OCI-LY1 (cell line): ENCODE data around the gene CMTR1.

Experiments used
- H2AFZ ChIP-seq: fragments of 200-600 bp; sonication (generic), shearing (Covaris generic); 2 replicates; pipeline ENCODE4 v1.6.0; 2014; ENCODE audit warnings: antibody characterized with exemption, mild to moderate bottlenecking, low read length
- H3F3A ChIP-seq: fragments of 200-600 bp; sonication (generic), shearing (Covaris generic); 2 replicates; pipeline ENCODE4 v1.6.0; 2014; ENCODE audit warnings: mild to moderate bottlenecking, antibody characterized with exemption, low read length, moderate library complexity; ENCODE audit not compliant: insufficient read depth
- H3K27ac ChIP-seq: fragments of 200-600 bp; sonication (generic); 2 replicates; pipeline ENCODE4 v1.5.1; 2014; ENCODE audit warnings: low read length, mixed run types, mild to moderate bottlenecking, low read depth; ENCODE audit not compliant: poor library complexity, severe bottlenecking
- H3K27me3 ChIP-seq: fragments of 200-600 bp; sonication (generic); 2 replicates; pipeline ENCODE4 v1.6.0; 2014; ENCODE audit warnings: antibody characterized with exemption, mild to moderate bottlenecking, low read length, moderate library complexity; ENCODE audit not compliant: insufficient read depth
- H3K36me3 ChIP-seq: fragments of 200-600 bp; sonication (generic); 2 replicates; pipeline ENCODE4 v1.6.1; 2014; ENCODE audit warnings: mild to moderate bottlenecking, antibody characterized with exemption, low read length, moderate library complexity, mixed read lengths; ENCODE audit not compliant: insufficient read depth
- H3K4me1 ChIP-seq: fragments of 200-600 bp; sonication (generic); 2 replicates; pipeline ENCODE4 v1.5.1; 2014; ENCODE audit warnings: mild to moderate bottlenecking, low read length, moderate library complexity; ENCODE audit not compliant: insufficient read depth, severe bottlenecking
- H3K4me2 ChIP-seq: fragments of 200-600 bp; sonication (generic), shearing (Covaris generic); 2 replicates; pipeline ENCODE4 v1.6.1; 2014; ENCODE audit warnings: low read length
- H3K4me3 ChIP-seq: fragments of 200-600 bp; sonication (generic); 2 replicates; pipeline ENCODE4 v1.5.1; 2014; ENCODE audit warnings: low read length, low read depth, mild to moderate bottlenecking, mixed read lengths; ENCODE audit not compliant: poor library complexity, severe bottlenecking
- H3K79me2 ChIP-seq: fragments of 200-600 bp; shearing (Covaris generic); 2 replicates; pipeline ENCODE4 v1.6.1; 2016; ENCODE audit warnings: mixed run types, low read length, mixed read lengths; ENCODE audit not compliant: insufficient read depth
- H3K9ac ChIP-seq: fragments of 200-600 bp; sonication (generic), shearing (Covaris generic); 2 replicates; pipeline ENCODE4 v1.6.1; 2014; ENCODE audit warnings: mild to moderate bottlenecking, low read length, mixed read lengths
- H3K9me2 ChIP-seq: fragments of 200-600 bp; sonication (generic), shearing (Covaris generic); 2 replicates; pipeline ENCODE4 v1.6.1; 2014; ENCODE audit warnings: low read depth, mild to moderate bottlenecking, low read length, mixed read lengths
- H3K9me3 ChIP-seq: fragments of 200-600 bp; shearing (Covaris generic); 2 replicates; pipeline ENCODE4 v1.6.1; 2014; ENCODE audit warnings: low read length, mixed read lengths
- H4K20me1 ChIP-seq: fragments of 200-600 bp; sonication (generic), shearing (Covaris generic); 2 replicates; pipeline ENCODE4 v1.6.0; 2016; ENCODE audit warnings: mild to moderate bottlenecking, low read length; ENCODE audit not compliant: insufficient read depth
- CTCF ChIP-seq: fragments of 200-600 bp; sonication (generic), shearing (Covaris generic); IDR thresholded peaks from 2 replicates; pipeline ENCODE4 v1.5.1; 2017; ENCODE audit warnings: mild to moderate bottlenecking, antibody characterized with exemption, low read length, moderate library complexity, mixed read lengths
- EZH2 ChIP-seq: fragments of 200-600 bp; sonication (generic), shearing (Covaris generic); IDR thresholded peaks from 2 replicates; pipeline ENCODE4 v1.8.0; 2017; ENCODE audit warnings: borderline replicate concordance, mixed run types, mild to moderate bottlenecking, antibody characterized with exemption, low read length, moderate library complexity, mixed read lengths

Gene CMTR1

DNA sequence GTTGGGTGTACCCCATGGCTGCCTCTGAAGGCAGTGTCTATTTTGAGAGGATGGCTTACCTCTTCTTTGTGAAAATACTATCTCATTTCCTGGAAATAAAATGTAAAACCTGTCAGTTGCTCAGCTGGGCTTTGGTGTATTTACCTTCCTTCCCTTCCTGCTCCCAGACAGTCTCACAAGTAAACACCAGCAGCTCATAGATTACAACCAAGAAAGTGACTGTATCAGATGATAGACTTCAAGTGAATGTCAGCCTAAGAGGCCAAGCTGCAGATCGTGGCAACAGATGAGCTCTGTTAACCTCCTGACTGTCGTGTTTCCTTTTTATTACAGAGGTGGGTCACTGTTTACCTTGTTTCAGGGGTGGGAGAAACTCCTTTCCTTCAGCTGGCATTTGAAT lies 41.9 kb upstream of the CMTR1 start:
- no peak overlapping the region for H3K9ac ChIP-seq
- H2AFZ ChIP-seq = no peak overlapping the region
- H3K79me2 ChIP-seq = no peaks in the 10 kb centered on the region
- H3K4me3 ChIP-seq = no peak overlapping the region
- no peak for TF ChIP-seq EZH2
- TF ChIP-seq CTCF = no peak
- no peak overlapping the region for H3K4me2 ChIP-seq
- no peaks in the 10 kb centered on the region for H4K20me1 ChIP-seq
- peaks cover 18% of the 10 kb centered on the region; the same call in 1 of the 2 replicates for H3K36me3 ChIP-seq
- H3F3A ChIP-seq = no peaks in the 10 kb centered on the region
- H3K9me3 ChIP-seq = no peaks in the 10 kb centered on the region
- H3K9me2 ChIP-seq = no peaks in the 10 kb centered on the region
- no peaks in the 10 kb centered on the region for H3K4me1 ChIP-seq
- no peaks in the 10 kb centered on the region for H3K27me3 ChIP-seq
- H3K27ac ChIP-seq = no peak overlapping the region

- no peak overlapping the region for H3K27ac ChIP-seq
- H3K4me3 ChIP-seq = no peak overlapping the region
- H4K20me1 ChIP-seq = no peaks in the 10 kb centered on the region
- no peaks in the 10 kb centered on the region for H3K9me2 ChIP-seq
- TF ChIP-seq CTCF (no peak), EZH2 (no peak)
- H3K79me2 ChIP-seq = no peaks in the 10 kb centered on the region
- no peaks in the 10 kb centered on the region for H3K4me1 ChIP-seq
- no peaks in the 10 kb centered on the region for H3K27me3 ChIP-seq
- H3K4me2 ChIP-seq = no peak overlapping the region
- no peaks in the 10 kb centered on the region for H3K9me3 ChIP-seq
- peaks cover 18% of the 10 kb centered on the region; the same call in 1 of the 2 replicates for H3K36me3 ChIP-seq
- H3K9ac ChIP-seq = no peak overlapping the region
- no peaks in the 10 kb centered on the region for H3F3A ChIP-seq
- no peak overlapping the region for H2AFZ ChIP-seq
Observed at GRCh38 chr6:37392821-37393220, 40.2 kb upstream of the CMTR1 start.

DNA sequence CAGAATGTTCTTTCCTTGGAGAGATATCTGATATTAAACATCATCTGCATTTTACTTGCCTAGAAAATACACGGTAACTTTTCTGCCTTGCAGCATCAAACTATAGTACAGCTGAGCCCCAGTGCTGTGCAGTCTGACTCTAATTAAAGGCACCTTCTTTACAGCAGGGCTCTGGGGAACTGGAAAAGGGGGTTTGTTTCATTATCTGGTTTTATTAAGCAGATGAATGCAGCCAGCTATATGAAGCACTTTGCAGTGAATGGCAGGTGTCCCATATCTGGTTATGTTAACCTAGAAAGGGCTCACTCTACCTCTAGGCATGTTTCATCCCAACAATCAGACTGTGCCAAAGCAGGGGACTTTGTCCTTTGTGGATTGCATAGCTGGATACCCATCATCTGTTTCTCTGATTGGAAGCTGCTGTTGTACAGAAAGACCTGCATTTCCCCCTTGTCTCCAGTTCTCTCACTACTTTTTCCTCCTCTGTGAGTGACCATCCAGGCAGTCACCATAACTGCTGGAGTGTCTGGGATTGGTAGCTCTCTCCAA lies 39.6 kb upstream of the CMTR1 start:
- no peak for TF ChIP-seq EZH2
- TF ChIP-seq CTCF = no peak

More for the DNA sequence above, 39.6 kb upstream of the CMTR1 start:
- Histone ChIP-seq H3K9me2 (no peaks in the 10 kb centered on the region), H2AFZ (no peak overlapping the region), H3K4me1 (no peaks in the 10 kb centered on the region), H3K4me3 (no peak overlapping the region), H3K36me3 (peaks cover 18% of the 10 kb centered on the region; the same call in 1 of the 2 replicates), H3F3A (no peaks in the 10 kb centered on the region), H3K4me2 (no peak overlapping the region), H4K20me1 (no peaks in the 10 kb centered on the region), H3K9me3 (no peaks in the 10 kb centered on the region), H3K9ac (no peak overlapping the region), H3K27ac (no peak overlapping the region), H3K79me2 (no peaks in the 10 kb centered on the region), H3K27me3 (no peaks in the 10 kb centered on the region)
